ENCODE measurements around the gene RAB6B. TPM values are rescaled to one million over a fixed set of nuclear protein-coding genes. Genes with fewer than 3 reads are reported as not detected.

The RAB6B gene
- total and polyA plus RNA-seq, 2 of the 4 experiments (the other 2 are of a cell fraction): 0.18 to 1.2 TPM

- Histone ChIP-seq H4K5ac (ENCODE audit: low read depth, low read length) (no peak overlapping the region), H3K9me1 (ENCODE audit: insufficient read depth, low read length) (no peaks in the 10 kb centered on the region), H3K56ac (ENCODE audit: extremely low read depth, insufficient read depth, low read length) (no peak overlapping the region), H3K9ac (ENCODE audit: low read depth, low read length) (no peak overlapping the region), H2AK5ac (ENCODE audit: low read depth, low read length) (no peak overlapping the region), H2AK9ac (replicated peaks; ENCODE audit: low read depth, low read length, poor library complexity) (no peak overlapping the region), H2BK20ac (ENCODE audit: low read depth, low read length) (no peak overlapping the region), H3K18ac (ENCODE audit: low read depth, low read length) (no peak overlapping the region), H3K4me3 (ENCODE audit: insufficient read depth, low read depth, low read length) (no peak overlapping the region), H2BK120ac (ENCODE audit: low read depth, low read length) (no peak overlapping the region), H3K27ac (ENCODE audit: insufficient read depth, low read length) (no peak overlapping the region), H3K23ac (ENCODE audit: low read depth, low read length) (no peak overlapping the region), H4K91ac (ENCODE audit: insufficient read depth, low read depth, low read length) (no peak overlapping the region), H3K14ac (replicated peaks; ENCODE audit: low read depth, low read length) (no peak overlapping the region), H4K8ac (ENCODE audit: low read depth in 2 of 2, low read length in 2 of 2) (no peak overlapping the region), H3K27me3 (ENCODE audit: control insufficient read depth, insufficient read depth, low read length) (peaks cover 27% of the 10 kb centered on the region), H3K4me2 (ENCODE audit: low read depth, low read length) (no peak overlapping the region), H2BK15ac (ENCODE audit: low read depth, low read length) (no peak overlapping the region), H3K4me1 (ENCODE audit: control insufficient read depth, insufficient read depth, low read length) (no peaks in the 10 kb centered on the region), H4K20me1 (ENCODE audit: insufficient read depth, low read length) (no peaks in the 10 kb centered on the region), H3K79me1 (ENCODE audit: low read depth in 1 of 2, low read length in 2 of 2) (no peaks in the 10 kb centered on the region), H3K4ac (ENCODE audit: low read depth, low read length) (no peak overlapping the region), H3K36me3 (ENCODE audit: control insufficient read depth, insufficient read depth, low read length) (no peaks in the 10 kb centered on the region), H2AFZ (replicated peaks; ENCODE audit: low read length, poor library complexity) (no peak overlapping the region), H3K9me3 (ENCODE audit: control insufficient read depth, insufficient read depth, low read length) (no peaks in the 10 kb centered on the region), H2BK5ac (ENCODE audit: low read depth, low read length, poor library complexity, severe bottlenecking) (no peak overlapping the region)
- intact Hi-C loops (cut with micrococcal nuclease): no loop called here
- DNase-seq: no peak
- ChIA-PET POLR2A (ENCODE audit: unreplicated experiment) (no interaction called here), CTCF (no interaction called here)
- dilution Hi-C loops (cut with HindIII; ENCODE audit: low sequenced_read_pairs, unreplicated experiment): no loop called here
- TF ChIP-seq MAFK (IDR thresholded peaks at IDR 0.05; ENCODE audit: low read depth, low read length): no peak
- no peak for TF ChIP-seq SMC3 (IDR thresholded peaks at IDR 0.05; ENCODE audit: low read depth, low read length)
- TF ChIP-seq POLR2A (IDR thresholded peaks at IDR 0.05; ENCODE audit: low read depth, low read length): no peak
- TF ChIP-seq FOS (IDR thresholded peaks at IDR 0.05; ENCODE audit: low read depth, low read length): no peak
- no peak for TF ChIP-seq USF2 (IDR thresholded peaks at IDR 0.05; ENCODE audit: low read depth, low read length)
- TF ChIP-seq BHLHE40 (IDR thresholded peaks at IDR 0.05; ENCODE audit: low read depth, low read length): no peak
- TF ChIP-seq CTCF (conservative IDR thresholded peaks at IDR 0.05; ENCODE audit: low read depth, low read length): no peak
- TF ChIP-seq MXI1 (IDR thresholded peaks at IDR 0.05; ENCODE audit: borderline replicate concordance, low read depth, low read length): no peak
- TF ChIP-seq CEBPB (IDR thresholded peaks at IDR 0.05; ENCODE audit: low read depth, low read length): no peak
- TF ChIP-seq RCOR1 (IDR thresholded peaks at IDR 0.05; ENCODE audit: insufficient replicate concordance, low read length): no peak
- BruUV-seq (replicated peaks): no TSS peak
- in situ Hi-C loops (cut with MboI; ENCODE audit: low sequenced_read_pairs): no loop called here
- no peak for ATAC-seq (ENCODE audit: low read depth)
Observed at GRCh38 chr3:133849346-133849745, 46.3 kb downstream of the RAB6B start.
